H9 (cell line): ENCODE data around the gene MEIG1. TPM values are rescaled to one million over a fixed set of nuclear protein-coding genes. Genes with fewer than 3 reads are reported as not detected.

Experiments used
- DNase-seq: peaks from one replicate; pipeline ENCODE4 v3.0.0-alpha.2; 2017
- H2AFZ ChIP-seq: one replicate; pipeline ENCODE4 v1.6.1; 2013; ENCODE audit warnings: mild to moderate bottlenecking, low read length, control low read depth, moderate library complexity
- H2AK5ac ChIP-seq: 2 replicates; pipeline ENCODE4 v1.6.1; 2013; ENCODE audit warnings: low read length, control low read depth, mixed read lengths; ENCODE audit not compliant: insufficient read length
- H2BK120ac ChIP-seq: one replicate; pipeline ENCODE4 v1.6.1; 2013; ENCODE audit warnings: low read depth, mild to moderate bottlenecking, low read length, control low read depth, inconsistent platforms; ENCODE audit not compliant: poor library complexity, severe bottlenecking
- H2BK12ac ChIP-seq: 2 replicates; pipeline ENCODE4 v1.6.1; 2013; ENCODE audit warnings: low read length, control low read depth, mixed read lengths, low read depth; ENCODE audit not compliant: insufficient read length
- H2BK15ac ChIP-seq: 2 replicates; pipeline ENCODE4 v1.6.1; 2013; ENCODE audit warnings: low read depth, low read length, control low read depth
- H2BK20ac ChIP-seq: one replicate; pipeline ENCODE4 v1.6.1; 2013; ENCODE audit warnings: low read depth, mild to moderate bottlenecking, low read length, control low read depth, inconsistent platforms; ENCODE audit not compliant: poor library complexity, severe bottlenecking
- H2BK5ac ChIP-seq: 2 replicates; pipeline ENCODE4 v1.6.1; 2013; ENCODE audit warnings: low read length, control low read depth, mixed read lengths; ENCODE audit not compliant: insufficient read length
- H3K14ac ChIP-seq: 2 replicates; pipeline ENCODE4 v1.6.1; 2013; ENCODE audit warnings: low read length, control low read depth; ENCODE audit not compliant: insufficient read depth
- H3K18ac ChIP-seq: 2 replicates; pipeline ENCODE4 v1.6.1; 2013; ENCODE audit warnings: low read depth, mild to moderate bottlenecking, mixed read lengths, low read length, control low read depth; ENCODE audit not compliant: insufficient read length
- H3K23ac ChIP-seq: 2 replicates; pipeline ENCODE4 v1.6.1; 2013; ENCODE audit warnings: low read length, control low read depth, mixed read lengths, low read depth; ENCODE audit not compliant: insufficient read length
- H3K23me2 ChIP-seq: 2 replicates; pipeline ENCODE4 v1.6.1; 2013; ENCODE audit warnings: low read depth, mild to moderate bottlenecking, mixed read lengths, low read length, control low read depth; ENCODE audit not compliant: insufficient read length, poor library complexity, severe bottlenecking
- H3K27ac ChIP-seq: 2 replicates; pipeline ENCODE4 v1.5.1; 2013; ENCODE audit warnings: low read length, control low read depth, mixed read lengths, low read depth; ENCODE audit not compliant: insufficient read length
- H3K27me3 ChIP-seq: 2 replicates; pipeline ENCODE4 v1.6.1; 2013; ENCODE audit warnings: low read length, control low read depth, inconsistent platforms; ENCODE audit not compliant: insufficient read depth
- H3K4ac ChIP-seq: 2 replicates; pipeline ENCODE4 v1.6.1; 2013; ENCODE audit warnings: low read depth, mild to moderate bottlenecking, control low read depth, inconsistent platforms, low read length, moderate library complexity
- H3K4me1 ChIP-seq: 2 replicates; pipeline ENCODE4 v1.6.1; 2013; ENCODE audit warnings: low read length, control low read depth, inconsistent platforms; ENCODE audit not compliant: insufficient read depth
- H3K4me2 ChIP-seq: 2 replicates; pipeline ENCODE4 v1.6.1; 2013; ENCODE audit warnings: low read length, control low read depth, mixed read lengths; ENCODE audit not compliant: insufficient read length, insufficient read depth
- H3K56ac ChIP-seq: 2 replicates; pipeline ENCODE4 v1.6.1; 2013; ENCODE audit warnings: low read depth, mild to moderate bottlenecking, mixed read lengths, low read length, control low read depth; ENCODE audit not compliant: insufficient read length
- H3K79me1 ChIP-seq: 2 replicates; pipeline ENCODE4 v1.6.1; 2013; ENCODE audit warnings: low read depth, mild to moderate bottlenecking, moderate library complexity, low read length, control low read depth, inconsistent platforms; ENCODE audit not compliant: insufficient read depth, poor library complexity, severe bottlenecking
- H3K79me2 ChIP-seq: 2 replicates; pipeline ENCODE4 v1.6.1; 2013; ENCODE audit warnings: low read length, control low read depth, inconsistent platforms; ENCODE audit not compliant: insufficient read depth
- H3K9ac ChIP-seq: 2 replicates; pipeline ENCODE4 v1.6.1; 2013; ENCODE audit warnings: low read length, control low read depth, mixed read lengths; ENCODE audit not compliant: insufficient read length; ENCODE audit errors: extremely low read depth
- H3K9me3 ChIP-seq: one replicate; pipeline ENCODE4 v1.6.1; 2013; ENCODE audit warnings: low read depth, low read length, inconsistent platforms; ENCODE audit not compliant: control insufficient read depth
- H3T11ph ChIP-seq: one replicate; pipeline ENCODE4 v1.6.1; 2013; ENCODE audit warnings: mild to moderate bottlenecking, low read length, control low read depth, inconsistent platforms
- H4K20me1 ChIP-seq: one replicate; pipeline ENCODE4 v1.6.1; 2013; ENCODE audit not compliant: control insufficient read depth, insufficient read length, insufficient read depth
- H4K5ac ChIP-seq: 2 replicates; pipeline ENCODE4 v1.6.1; 2013; ENCODE audit warnings: low read depth, mild to moderate bottlenecking, mixed read lengths, low read length, control low read depth; ENCODE audit not compliant: insufficient read length
- H4K8ac ChIP-seq: replicated peaks from 2 replicates; pipeline ENCODE4 v1.6.1; 2013; ENCODE audit warnings: low read length, control low read depth, mixed read lengths, low read depth; ENCODE audit not compliant: insufficient read length
- H4K91ac ChIP-seq: 2 replicates; pipeline ENCODE4 v1.6.1; 2013; ENCODE audit warnings: low read depth, mild to moderate bottlenecking, moderate library complexity, mixed read lengths, low read length, control low read depth; ENCODE audit not compliant: insufficient read length
- H3K27ac Mint-ChIP-seq, 3 experiments: 2 replicates in 2 of 3; 3 replicates in 1 of 3; pipeline ENCODE4 v1.8.0; 2020 to 2021; ENCODE audit warnings: mixed read lengths in 3 of 3, mild to moderate bottlenecking in 1 of 3, moderate library complexity in 1 of 3
- H3K27me3 Mint-ChIP-seq: 2 replicates; pipeline ENCODE4 v1.8.0; 2021; ENCODE audit warnings: low read depth, mild to moderate bottlenecking, moderate library complexity, mixed read lengths
- H3K36me3 Mint-ChIP-seq, 3 experiments: 2 replicates in 2 of 3; 3 replicates in 1 of 3; pipeline ENCODE4 v1.8.0; 2020 to 2021; ENCODE audit warnings: low read depth in 3 of 3, mixed read lengths in 3 of 3; ENCODE audit not compliant: insufficient read depth in 1 of 3
- H3K4me1 Mint-ChIP-seq, 2 experiments: 2 replicates each; pipeline ENCODE4 v1.8.0; 2020; ENCODE audit warnings: mixed read lengths in 2 of 2
- H3K4me3 Mint-ChIP-seq, 2 experiments: 2 replicates in 1 of 2; 3 replicates in 1 of 2; pipeline ENCODE4 v1.8.0; 2020 to 2021; ENCODE audit warnings: mild to moderate bottlenecking in 2 of 2, mixed read lengths in 2 of 2, moderate library complexity in 1 of 2
- H3K9me3 Mint-ChIP-seq, 2 experiments: 2 replicates in 1 of 2; 3 replicates in 1 of 2; pipeline ENCODE4 v1.8.0; 2020; ENCODE audit warnings: mild to moderate bottlenecking in 2 of 2, mixed read lengths in 2 of 2, moderate library complexity in 1 of 2
- WGBS: extraction: QIAGEN DNeasy Blood & Tissue Kit; methylation state at CpG from one replicate; pipeline ENCODE4 v1.1.7; 2013; ENCODE audit warnings: missing lambda C conversion rate, low lambda C conversion rate, mixed read lengths; ENCODE audit not compliant: insufficient read length; ENCODE audit errors: extremely low coverage; 5-methylcytosine and 5-hydroxymethylcytosine counted together
- total RNA-seq: library from RNA; stranded (reverse); gene quantifications from 2 replicates; pipeline ENCODE4 v1.2.1, GENCODE V29; 2021
- TF ChIP-seq, protein P1 (sequence below): fragments of 200-600 bp; sonication (generic); conservative IDR thresholded peaks from 3 replicates; pipeline ENCODE4 v1.8.0; 2021; ENCODE audit warnings: antibody characterized with exemption, mild to moderate bottlenecking

The MEIG1 gene
- total RNA-seq, 1 experiment from 2014 or later: 0.72 TPM

DNA sequence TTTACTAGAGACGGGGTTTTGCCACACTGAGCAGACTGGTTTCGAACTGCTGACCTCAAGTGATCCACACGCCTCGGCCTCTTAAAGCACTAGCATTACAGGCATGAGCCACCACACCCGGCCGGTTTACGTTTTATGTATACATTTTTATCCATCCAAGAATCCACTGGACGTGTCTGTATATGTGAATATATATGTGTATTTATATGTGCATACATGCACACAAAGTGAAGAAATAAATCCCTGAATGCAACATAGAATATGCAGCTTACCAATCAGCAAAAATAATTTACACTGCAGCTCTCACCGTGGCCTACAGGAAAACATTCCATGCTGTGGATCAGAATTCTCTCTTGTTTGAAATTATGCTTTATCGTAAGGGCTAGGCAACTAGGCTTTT is 28.6 kb upstream of the MEIG1 start:
- no peak overlapping the region for H4K5ac ChIP-seq
- H4K20me1 ChIP-seq: no peaks in the 10 kb centered on the region
- no peak overlapping the region for H2BK12ac ChIP-seq
- no peak overlapping the region for H3K23ac ChIP-seq
- no peak for DNase-seq
- H3T11ph ChIP-seq: no peak overlapping the region
- no peak overlapping the region for H2BK5ac ChIP-seq
- no peak overlapping the region for H2AFZ ChIP-seq
- H2BK20ac ChIP-seq: no peak overlapping the region
- no peak overlapping the region for H2BK15ac ChIP-seq
- WGBS: no CpG with 5 or more reads among the region's 10 CpGs
- Mint-ChIP-seq H3K4me1 (peaks cover 0 to 1% of the 10 kb centered on the region in 2 experiments; a peak in 1 of 4 replicates), H3K4me3 (no peak overlapping the region), H3K36me3 (peaks cover 31 to 70% (median 56%) of the 10 kb centered on the region in 3 experiments; a peak in 6 of 7 replicates), H3K27ac (no peak overlapping the region), H3K9me3 (no peaks in the 10 kb centered on the region), H3K27me3 (no peaks in the 10 kb centered on the region)
- H3K27ac ChIP-seq: no peak overlapping the region
- H3K9ac ChIP-seq: no peak overlapping the region
- no peak overlapping the region for H4K8ac ChIP-seq
- no peaks in the 10 kb centered on the region for H3K27me3 ChIP-seq
- no peaks in the 10 kb centered on the region for H3K23me2 ChIP-seq
- no peak overlapping the region for H3K14ac ChIP-seq
- no peak overlapping the region for H2AK5ac ChIP-seq
- H2BK120ac ChIP-seq: no peak overlapping the region
- no peak overlapping the region for H3K4ac ChIP-seq
- TF ChIP-seq, protein P1, sequence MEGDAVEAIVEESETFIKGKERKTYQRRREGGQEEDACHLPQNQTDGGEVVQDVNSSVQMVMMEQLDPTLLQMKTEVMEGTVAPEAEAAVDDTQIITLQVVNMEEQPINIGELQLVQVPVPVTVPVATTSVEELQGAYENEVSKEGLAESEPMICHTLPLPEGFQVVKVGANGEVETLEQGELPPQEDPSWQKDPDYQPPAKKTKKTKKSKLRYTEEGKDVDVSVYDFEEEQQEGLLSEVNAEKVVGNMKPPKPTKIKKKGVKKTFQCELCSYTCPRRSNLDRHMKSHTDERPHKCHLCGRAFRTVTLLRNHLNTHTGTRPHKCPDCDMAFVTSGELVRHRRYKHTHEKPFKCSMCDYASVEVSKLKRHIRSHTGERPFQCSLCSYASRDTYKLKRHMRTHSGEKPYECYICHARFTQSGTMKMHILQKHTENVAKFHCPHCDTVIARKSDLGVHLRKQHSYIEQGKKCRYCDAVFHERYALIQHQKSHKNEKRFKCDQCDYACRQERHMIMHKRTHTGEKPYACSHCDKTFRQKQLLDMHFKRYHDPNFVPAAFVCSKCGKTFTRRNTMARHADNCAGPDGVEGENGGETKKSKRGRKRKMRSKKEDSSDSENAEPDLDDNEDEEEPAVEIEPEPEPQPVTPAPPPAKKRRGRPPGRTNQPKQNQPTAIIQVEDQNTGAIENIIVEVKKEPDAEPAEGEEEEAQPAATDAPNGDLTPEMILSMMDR: no peak
- H3K4me2 ChIP-seq: no peak overlapping the region
- H3K79me2 ChIP-seq: no peaks in the 10 kb centered on the region
- no peaks in the 10 kb centered on the region for H3K79me1 ChIP-seq
- H3K9me3 ChIP-seq: no peaks in the 10 kb centered on the region
- H3K18ac ChIP-seq: no peak overlapping the region
- H3K56ac ChIP-seq: no peak overlapping the region
- H3K4me1 ChIP-seq: no peaks in the 10 kb centered on the region
- H4K91ac ChIP-seq: no peak overlapping the region
